Stimulated activated memory B cell treated with anti-CD40 and anti-IgM and Interleukin-4, amounts not matched to agents 10 μg/mL and 1 μg/mL and 100 μg/mL, for 72 hours (primary cell): ENCODE data around the gene ERAL1.
A peak's percentile ranks its signal among the peaks of the same experiment; 100 is the strongest.
"Not testable (repeated sequence)": the region's sequence is repeated elsewhere in the genome, so short reads cannot be mapped to it uniquely, and the experiment has no call there.

ENCODE experiments used
- ATAC-seq: fragments of 150-1000 bp; cut with Tn5 transposase; 2 replicates; pipeline ENCODE4 v1.10.0; 2021
- H3K27ac Mint-ChIP-seq: one replicate; pipeline ENCODE4 v1.8.0; 2022; ENCODE audit warnings: mild to moderate bottlenecking, mixed read lengths
- H3K27me3 Mint-ChIP-seq: one replicate; pipeline ENCODE4 v1.8.0; 2022; ENCODE audit warnings: mixed read lengths
- H3K36me3 Mint-ChIP-seq: one replicate; pipeline ENCODE4 v1.8.0; 2022; ENCODE audit warnings: mixed read lengths
- H3K4me1 Mint-ChIP-seq: one replicate; pipeline ENCODE4 v1.8.0; 2022; ENCODE audit warnings: mixed read lengths
- H3K4me3 Mint-ChIP-seq: one replicate; pipeline ENCODE4 v1.8.0; 2022; ENCODE audit warnings: mild to moderate bottlenecking, moderate library complexity, mixed read lengths
- H3K9me3 Mint-ChIP-seq: one replicate; pipeline ENCODE4 v1.8.0; 2022; ENCODE audit warnings: mixed read lengths

The ERAL1 gene

GRCh38 chr17:28841901-28842281 is 12.9 kb upstream of the ERAL1 start:
- peak overlapping the region; percentile 93 for H3K4me3 Mint-ChIP-seq
- H3K27ac Mint-ChIP-seq, result peak overlapping the region; percentile 91
- no peaks in the 10 kb centered on the region for H3K27me3 Mint-ChIP-seq
- peak; percentile 44 for ATAC-seq
- peaks cover 23% of the 10 kb centered on the region for H3K4me1 Mint-ChIP-seq
- H3K9me3 Mint-ChIP-seq, result no peaks in the 10 kb centered on the region
- no peaks in the 10 kb centered on the region for H3K36me3 Mint-ChIP-seq

- Mint-ChIP-seq H3K9me3 (no peaks in the 10 kb centered on the region), H3K27me3 (no peaks in the 10 kb centered on the region), H3K36me3 (no peaks in the 10 kb centered on the region), H3K4me1 (peaks cover 23% of the 10 kb centered on the region), H3K27ac (peak within 1 kb of the TSS; percentile 91), H3K4me3 (peak within 1 kb of the TSS; percentile 93)
- peak; percentile 99 for ATAC-seq
These were observed 12.4 kb upstream of the ERAL1 start, which contains the start of gene FAM222B for GRCh38 chr17:28842282-28843012. Gene FAM222B (minus strand): TSS chr17:28842790. CDS start chr17:28766667, 76,123 bp downstream.

GRCh38 chr17:28843816-28844148 is 11.0 kb upstream of the ERAL1 start:
- Mint-ChIP-seq H3K36me3 (no peaks in the 10 kb centered on the region), H3K27me3 (no peaks in the 10 kb centered on the region), H3K4me1 (peaks cover 23% of the 10 kb centered on the region), H3K9me3 (no peaks in the 10 kb centered on the region), H3K4me3 (peak overlapping the region; percentile 31), H3K27ac (no peak overlapping the region)
- ATAC-seq, result no peak

GRCh38 chr17:28846231-28846630 is 8.6 kb upstream of the ERAL1 start:
- Mint-ChIP-seq H3K27ac (no peak overlapping the region), H3K9me3 (no peaks in the 10 kb centered on the region), H3K27me3 (no peaks in the 10 kb centered on the region), H3K36me3 (no peaks in the 10 kb centered on the region), H3K4me1 (peaks cover 15% of the 10 kb centered on the region), H3K4me3 (no peak overlapping the region)
- ATAC-seq, result no peak

GRCh38 chr17:28846699-28847098 is 8.1 kb upstream of the ERAL1 start:
- H3K27me3 Mint-ChIP-seq, H3K36me3 Mint-ChIP-seq, H3K9me3 Mint-ChIP-seq, H3K4me3 Mint-ChIP-seq, H3K27ac Mint-ChIP-seq, ATAC-seq: not testable (repeated sequence)
- H3K4me1 Mint-ChIP-seq, result peaks cover 12% of the 10 kb centered on the region

GRCh38 chr17:28848667-28849066 is 6.1 kb upstream of the ERAL1 start:
- not testable (repeated sequence) for H3K27ac Mint-ChIP-seq, H3K27me3 Mint-ChIP-seq, H3K9me3 Mint-ChIP-seq, H3K4me3 Mint-ChIP-seq, H3K4me1 Mint-ChIP-seq, ATAC-seq, H3K36me3 Mint-ChIP-seq

- Mint-ChIP-seq H3K27ac (no peak overlapping the region), H3K4me1 (no peaks in the 10 kb centered on the region), H3K27me3 (no peaks in the 10 kb centered on the region), H3K4me3 (no peak overlapping the region), H3K9me3 (no peaks in the 10 kb centered on the region), H3K36me3 (no peaks in the 10 kb centered on the region)
- ATAC-seq, result no peak
These were observed 5.5 kb upstream of the ERAL1 start for GRCh38 chr17:28849281-28849680.

- H3K27me3 Mint-ChIP-seq, result no peaks in the 10 kb centered on the region
- peaks cover 13% of the 10 kb centered on the region for H3K36me3 Mint-ChIP-seq
- no peaks in the 10 kb centered on the region for H3K9me3 Mint-ChIP-seq
- H3K27ac Mint-ChIP-seq, result no peak overlapping the region
- ATAC-seq, result no peak
- H3K4me3 Mint-ChIP-seq, result no peak overlapping the region
- H3K4me1 Mint-ChIP-seq, result peaks cover 14% of the 10 kb centered on the region
These were observed 1.5 kb upstream of the ERAL1 start for GRCh38 chr17:28853295-28853694.

- H3K4me3 Mint-ChIP-seq, result peak overlapping the region; percentile 88
- H3K27me3 Mint-ChIP-seq, result no peaks in the 10 kb centered on the region
- H3K36me3 Mint-ChIP-seq, result peaks cover 29% of the 10 kb centered on the region
- ATAC-seq, result no peak
- H3K4me1 Mint-ChIP-seq, result peaks cover 22% of the 10 kb centered on the region
- H3K9me3 Mint-ChIP-seq, result no peaks in the 10 kb centered on the region
- H3K27ac Mint-ChIP-seq, result peak overlapping the region; percentile 81
These were observed 492 bp downstream of the ERAL1 start for GRCh38 chr17:28855336-28855679.

- no peak for ATAC-seq
- Mint-ChIP-seq H3K4me1 (peaks cover 22% of the 10 kb centered on the region), H3K9me3 (no peaks in the 10 kb centered on the region)
These were observed 1.3 kb downstream of the ERAL1 start for GRCh38 chr17:28856028-28856574.

GRCh38 chr17:28857905-28858800 is 3.3 kb downstream of the ERAL1 start:
- H3K4me1 Mint-ChIP-seq, result peaks cover 22% of the 10 kb centered on the region

More at GRCh38 chr17:28856028-28856574, 1.3 kb downstream of the ERAL1 start:
- Mint-ChIP-seq H3K4me3 (peak overlapping the region; percentile 46), H3K27ac (peak overlapping the region; percentile 44), H3K27me3 (no peaks in the 10 kb centered on the region), H3K36me3 (peaks cover 34% of the 10 kb centered on the region)

GRCh38 chr17:28858801-28859355 is 4.1 kb downstream of the ERAL1 start:
- peaks cover 47% of the 10 kb centered on the region for H3K36me3 Mint-ChIP-seq
- ATAC-seq, result no peak
- no peaks in the 10 kb centered on the region for H3K27me3 Mint-ChIP-seq
- H3K27ac Mint-ChIP-seq, result peak overlapping the region; percentile 82
- no peak overlapping the region for H3K4me3 Mint-ChIP-seq
- no peaks in the 10 kb centered on the region for H3K9me3 Mint-ChIP-seq
- H3K4me1 Mint-ChIP-seq, result peaks cover 22% of the 10 kb centered on the region

More at GRCh38 chr17:28857905-28858800, 3.3 kb downstream of the ERAL1 start:
- Mint-ChIP-seq H3K27ac (peak overlapping the region; percentile 82), H3K36me3 (peaks cover 47% of the 10 kb centered on the region), H3K9me3 (no peaks in the 10 kb centered on the region), H3K4me3 (no peak overlapping the region), H3K27me3 (no peaks in the 10 kb centered on the region)
- no peak for ATAC-seq

- Mint-ChIP-seq H3K27ac (no peak overlapping the region), H3K27me3 (no peaks in the 10 kb centered on the region), H3K36me3 (peaks cover 47% of the 10 kb centered on the region), H3K4me3 (no peak overlapping the region), H3K4me1 (peaks cover 23% of the 10 kb centered on the region), H3K9me3 (no peaks in the 10 kb centered on the region)
- no peak for ATAC-seq
These were observed 5.6 kb downstream of the ERAL1 start for GRCh38 chr17:28860363-28860808.

- no peaks in the 10 kb centered on the region for H3K27me3 Mint-ChIP-seq
- no peak overlapping the region for H3K4me3 Mint-ChIP-seq
- peaks cover 42% of the 10 kb centered on the region for H3K36me3 Mint-ChIP-seq
- H3K9me3 Mint-ChIP-seq, result no peaks in the 10 kb centered on the region
- H3K4me1 Mint-ChIP-seq, result peaks cover 33% of the 10 kb centered on the region
- no peak for ATAC-seq
- H3K27ac Mint-ChIP-seq, result peak overlapping the region; percentile 69
These were observed 6.8 kb downstream of the ERAL1 start for GRCh38 chr17:28861393-28862203.
